CD1c-positive myeloid dendritic cell (primary cell): ENCODE results near the gene LRFN3.
"Not testable (repeated sequence)": the region's sequence is repeated elsewhere in the genome, so short reads cannot be mapped to it uniquely, and the experiment has no call there.

Experiments used
- DNase-seq: peaks from one replicate; pipeline ENCODE4 v3.0.0-alpha.2; 2016; ENCODE audit errors: extremely low spot score

The LRFN3 gene

DNA sequence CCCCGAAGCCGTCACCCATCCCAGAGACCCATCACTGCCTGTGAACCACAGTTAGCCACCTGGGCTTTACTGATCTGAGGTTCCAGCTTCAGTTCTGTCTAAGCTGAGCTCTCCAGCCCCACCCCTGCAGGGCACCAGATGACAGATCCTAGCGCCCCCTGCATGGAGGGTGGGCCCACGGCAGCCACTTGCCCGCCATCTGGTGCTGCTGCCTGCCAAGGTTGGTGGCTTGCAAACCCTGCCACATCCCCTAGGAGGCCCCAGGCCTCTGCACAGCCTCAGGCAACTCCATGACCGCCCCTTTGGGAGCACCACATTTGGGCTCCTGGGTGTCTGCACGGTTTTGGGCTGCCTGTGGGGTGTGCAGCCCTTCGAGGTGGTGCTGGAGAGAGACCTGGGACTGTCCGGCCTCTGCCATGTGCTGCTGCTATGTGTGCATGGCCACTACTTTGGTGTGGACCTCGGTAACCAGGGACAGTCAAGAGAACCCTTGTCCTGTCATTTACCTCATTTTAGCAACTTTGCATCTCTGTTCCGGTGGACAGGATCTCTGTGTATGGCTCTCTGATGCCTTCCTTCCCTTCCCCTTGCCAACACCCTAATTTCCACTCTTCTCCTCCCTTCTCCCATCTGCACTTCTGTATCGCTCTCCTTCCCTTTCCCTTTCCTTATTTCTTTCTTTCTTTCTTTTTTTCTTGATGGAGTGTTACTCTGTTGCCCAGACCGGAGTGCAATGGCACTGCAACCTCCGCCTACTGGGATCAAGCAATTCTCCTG is 41.5 kb downstream of the LRFN3 start:
- DNase-seq = peak; percentile 40

DNA sequence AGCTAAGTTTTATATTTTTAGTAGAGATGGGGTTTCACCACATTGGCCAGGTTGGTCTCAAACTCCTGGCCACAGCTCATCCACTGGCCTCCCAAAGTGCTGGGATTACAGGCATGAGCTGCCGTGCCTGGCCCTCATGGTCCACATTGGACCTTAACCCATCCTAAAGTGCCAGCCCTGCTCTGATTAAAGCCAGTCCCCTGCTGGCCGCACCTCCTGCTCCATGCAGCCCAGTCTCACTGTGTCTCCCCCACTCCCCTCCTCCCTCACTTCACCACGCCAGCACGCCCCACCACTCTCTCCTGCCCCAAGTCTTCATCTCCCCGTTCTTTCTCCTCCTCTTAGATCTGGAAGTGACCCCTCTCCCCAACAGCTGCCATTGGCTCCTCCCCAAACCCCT is 42.1 kb downstream of the LRFN3 start:
- no peak for DNase-seq

DNA sequence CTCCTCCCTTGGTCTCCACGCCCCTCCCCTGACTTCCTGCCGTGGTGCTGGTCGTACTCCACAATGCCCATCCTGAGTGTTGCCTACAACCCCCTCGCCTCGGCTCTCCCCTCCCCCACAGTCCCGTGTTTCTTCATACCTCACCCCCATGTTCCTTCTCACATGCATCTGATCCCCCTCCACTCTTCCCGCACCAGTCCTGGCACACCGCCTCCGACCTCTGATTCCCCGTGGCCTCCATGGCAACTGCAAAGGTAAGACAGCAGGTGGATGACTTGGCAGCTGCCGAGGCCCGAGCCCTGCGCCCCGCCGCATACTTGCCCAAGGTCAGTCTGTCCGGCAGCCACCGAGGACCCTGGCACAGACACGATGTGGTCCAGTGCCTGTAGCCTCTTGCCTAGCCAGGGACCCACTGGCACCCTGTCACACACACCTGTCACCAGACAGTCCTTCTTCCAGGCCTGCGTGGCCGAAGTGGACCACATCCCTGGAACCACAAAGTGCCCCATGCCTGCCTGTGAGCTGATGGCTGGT is 42.7 kb downstream of the LRFN3 start:
- DNase-seq = no peak

DNA sequence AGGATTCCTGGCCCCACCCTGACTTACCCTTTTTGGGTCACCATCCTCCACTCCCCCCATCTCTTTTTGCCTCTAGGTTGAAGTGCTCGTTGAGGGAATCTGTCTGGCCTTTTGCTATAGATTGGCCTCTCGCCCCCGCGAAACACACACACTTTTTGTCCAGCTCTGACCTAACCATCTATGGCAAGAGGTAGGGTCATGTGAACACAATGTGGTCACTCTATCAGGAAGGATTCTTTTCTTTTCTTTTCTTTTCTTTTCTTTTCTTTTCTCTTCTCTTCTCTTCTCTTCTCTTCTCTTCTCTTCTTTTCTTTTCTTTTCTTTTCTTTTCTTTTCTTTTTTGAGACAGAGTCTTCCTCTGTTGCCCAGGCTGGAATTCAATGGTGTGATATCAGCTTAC is 44.8 kb downstream of the LRFN3 start:
- not testable (repeated sequence) for DNase-seq

DNA sequence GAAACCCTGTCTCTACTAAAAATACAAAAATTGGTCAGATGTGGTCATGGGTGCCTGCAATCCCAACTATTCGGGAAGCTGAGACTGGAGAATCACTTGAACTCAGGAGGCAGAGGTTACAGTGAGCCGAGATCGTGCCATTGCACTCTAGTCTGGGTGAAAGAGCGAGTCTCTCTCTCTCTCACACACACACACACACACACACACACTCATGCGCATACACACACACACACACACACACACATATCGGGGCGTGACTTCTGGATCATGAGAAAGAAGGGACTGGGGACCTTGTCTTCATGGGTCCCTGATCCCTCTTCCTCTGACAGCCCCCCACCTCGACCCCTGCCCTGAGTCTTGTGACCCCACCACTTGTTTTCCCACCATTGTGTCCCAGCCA is 47.0 kb downstream of the LRFN3 start:
- no peak for DNase-seq

DNA sequence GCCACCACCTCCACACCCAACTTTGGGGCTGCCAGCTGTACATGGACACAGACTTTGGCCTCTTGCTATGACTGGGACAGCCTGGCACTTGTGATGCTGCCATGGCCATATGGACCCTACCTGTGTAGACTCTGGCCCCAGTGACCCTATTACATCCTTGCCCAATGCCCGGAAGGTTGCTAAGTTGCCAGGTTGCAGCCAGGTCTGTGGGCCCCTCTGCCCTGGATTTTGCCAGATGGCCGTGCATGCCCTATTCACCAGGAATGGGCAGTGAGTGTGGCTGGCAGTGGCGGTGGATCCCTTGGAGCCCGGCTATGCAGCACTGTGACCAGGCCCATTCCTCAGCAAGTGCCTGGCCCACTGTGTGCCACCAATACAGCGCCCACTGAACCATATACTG is 49.9 kb downstream of the LRFN3 start:
- no peak for DNase-seq

DNA sequence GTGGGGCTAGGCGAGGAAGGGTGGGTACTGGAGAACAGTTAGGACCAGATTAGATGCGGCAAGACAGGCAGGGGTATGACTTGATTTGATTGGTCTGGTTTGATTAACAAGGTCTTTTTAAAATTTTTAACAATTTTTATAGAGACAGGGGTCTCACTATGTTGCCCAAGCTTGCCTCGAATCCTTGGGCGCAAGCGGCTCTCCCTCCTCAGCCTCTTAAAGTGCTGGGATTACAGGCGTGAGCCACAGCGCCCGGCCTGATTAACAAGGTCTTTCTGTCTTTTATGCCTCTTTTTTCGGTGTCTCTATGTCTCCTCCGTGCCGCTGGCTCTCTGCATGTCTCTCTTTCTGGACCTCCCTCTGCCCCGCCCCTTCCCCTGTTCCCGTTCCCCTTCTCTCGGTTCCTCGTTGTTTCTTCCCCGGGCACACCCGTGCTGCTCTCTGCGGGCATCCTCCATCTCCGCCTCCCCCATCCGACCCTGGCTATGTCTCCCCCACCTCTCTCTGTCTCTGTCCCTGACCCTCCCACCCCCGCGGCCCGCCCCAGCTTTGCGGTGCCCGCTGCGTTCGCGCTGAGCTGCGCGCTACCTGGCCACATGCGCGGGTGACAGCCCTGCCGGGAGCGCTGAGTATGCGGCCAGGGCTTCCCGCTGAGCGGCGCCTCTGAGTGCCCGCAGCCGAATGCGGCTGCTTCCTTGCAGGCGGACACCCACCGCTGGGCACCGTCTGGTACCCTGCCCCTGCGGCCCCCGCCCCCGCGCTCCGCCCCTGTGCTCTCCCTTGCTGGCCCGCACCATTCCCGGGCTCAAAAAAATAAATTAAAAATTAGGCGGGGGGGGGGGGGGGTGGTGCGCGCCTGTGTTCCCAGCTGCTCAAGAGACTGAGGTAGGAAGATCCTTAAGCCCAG is 50.7 kb downstream of the LRFN3 start:
- DNase-seq = peak; percentile 73

DNA sequence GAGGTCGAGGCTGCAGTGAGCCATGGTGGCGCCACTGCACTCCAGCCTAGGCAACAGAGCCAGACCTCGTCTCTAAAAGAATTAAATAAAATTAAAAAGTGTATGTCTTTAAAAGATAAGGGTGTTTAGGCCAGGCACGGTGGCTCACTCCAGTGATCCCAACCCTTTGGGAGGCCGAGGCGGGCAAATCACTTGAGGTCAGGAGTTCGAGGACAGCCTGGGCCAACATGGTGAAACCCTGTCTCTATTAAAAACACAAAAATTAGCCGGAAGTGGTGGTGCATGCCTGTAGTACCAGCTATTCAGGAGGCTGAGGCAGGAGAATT is 51.4 kb downstream of the LRFN3 start:
- DNase-seq = no peak

DNA sequence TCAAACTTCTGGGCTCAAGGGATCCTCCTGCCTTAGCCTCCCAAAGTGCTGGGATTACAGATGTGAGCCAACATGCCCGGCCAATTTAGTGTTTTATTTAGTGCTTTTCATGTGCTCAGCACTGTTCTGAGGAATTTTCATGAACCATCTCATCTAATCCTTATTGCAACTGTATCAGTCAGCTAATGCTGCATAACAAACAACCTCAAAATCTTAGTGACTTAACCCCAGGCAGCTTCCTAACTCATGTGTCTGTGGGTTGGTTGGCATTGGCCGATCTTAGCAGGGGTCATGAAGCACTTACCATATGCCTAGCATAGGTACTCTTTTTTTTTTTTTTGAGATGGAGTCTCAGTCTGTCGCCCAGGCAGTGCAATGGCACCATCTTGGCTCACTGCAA is 52.6 kb downstream of the LRFN3 start:
- no peak for DNase-seq

DNA sequence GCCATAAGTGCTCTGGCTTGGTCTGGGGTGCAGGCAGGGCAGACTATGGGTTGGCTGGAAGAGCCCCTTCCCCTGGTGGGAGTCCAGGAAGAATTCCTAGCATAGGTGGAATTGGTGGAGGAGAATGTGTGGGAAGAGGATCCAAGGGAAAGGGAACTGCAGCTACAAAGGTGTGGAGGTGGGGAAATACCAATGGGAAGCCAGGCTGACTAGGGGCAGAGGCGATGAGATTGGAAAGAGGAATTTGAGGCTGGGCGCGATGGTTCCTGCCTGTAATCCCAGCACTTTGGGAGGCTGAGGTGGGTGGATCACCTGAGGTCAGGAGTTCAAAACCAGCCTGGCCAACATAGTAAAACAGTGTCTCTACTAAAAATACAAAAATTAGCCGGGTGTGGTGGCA is 54.0 kb downstream of the LRFN3 start:
- DNase-seq = no peak

DNA sequence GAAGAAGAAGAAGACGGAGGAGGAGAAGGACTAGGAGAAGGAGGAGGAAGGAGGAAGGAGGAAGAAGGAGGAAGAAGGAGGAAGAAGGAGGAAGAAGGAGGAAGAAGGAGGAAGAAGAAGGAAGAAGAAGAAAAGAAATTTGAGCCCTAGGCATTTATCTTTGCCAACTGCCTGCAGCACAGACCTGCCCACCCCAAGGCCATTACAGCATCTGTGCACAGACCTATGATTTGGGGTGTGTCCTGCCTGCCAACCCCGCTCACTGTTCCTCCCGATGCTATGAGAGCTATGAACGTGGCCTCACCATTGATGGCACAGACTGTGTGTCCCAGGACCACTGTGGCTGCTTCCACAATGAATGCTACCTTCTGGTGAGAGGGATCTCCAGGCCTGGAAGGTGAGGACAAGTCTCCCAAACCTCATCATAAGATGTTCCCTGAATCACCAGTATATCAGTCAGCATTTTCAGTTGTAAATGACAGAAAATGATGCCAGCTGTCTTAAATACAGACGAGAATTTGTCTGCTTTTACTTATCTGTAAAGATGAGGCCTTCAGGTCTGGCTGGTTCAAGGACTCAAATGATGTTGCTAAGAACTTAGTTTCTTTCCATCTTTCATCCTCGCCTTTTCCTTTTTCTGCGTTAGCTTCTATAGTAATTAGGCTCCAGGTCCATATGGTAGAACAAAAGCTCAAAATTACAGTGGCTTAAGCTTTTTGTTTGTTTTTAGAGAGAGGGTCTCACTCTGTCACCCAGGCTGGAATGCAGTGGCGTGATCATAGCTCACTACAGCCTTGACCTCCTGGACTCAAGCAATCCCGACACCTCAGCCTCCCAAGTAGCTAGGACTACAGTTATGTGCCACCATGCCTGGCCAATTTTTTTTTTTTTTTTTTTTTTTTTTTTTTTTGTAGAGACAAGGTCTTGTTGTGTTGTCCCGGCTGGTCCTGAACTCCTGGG is 54.9 kb downstream of the LRFN3 start:
- DNase-seq = no peak

DNA sequence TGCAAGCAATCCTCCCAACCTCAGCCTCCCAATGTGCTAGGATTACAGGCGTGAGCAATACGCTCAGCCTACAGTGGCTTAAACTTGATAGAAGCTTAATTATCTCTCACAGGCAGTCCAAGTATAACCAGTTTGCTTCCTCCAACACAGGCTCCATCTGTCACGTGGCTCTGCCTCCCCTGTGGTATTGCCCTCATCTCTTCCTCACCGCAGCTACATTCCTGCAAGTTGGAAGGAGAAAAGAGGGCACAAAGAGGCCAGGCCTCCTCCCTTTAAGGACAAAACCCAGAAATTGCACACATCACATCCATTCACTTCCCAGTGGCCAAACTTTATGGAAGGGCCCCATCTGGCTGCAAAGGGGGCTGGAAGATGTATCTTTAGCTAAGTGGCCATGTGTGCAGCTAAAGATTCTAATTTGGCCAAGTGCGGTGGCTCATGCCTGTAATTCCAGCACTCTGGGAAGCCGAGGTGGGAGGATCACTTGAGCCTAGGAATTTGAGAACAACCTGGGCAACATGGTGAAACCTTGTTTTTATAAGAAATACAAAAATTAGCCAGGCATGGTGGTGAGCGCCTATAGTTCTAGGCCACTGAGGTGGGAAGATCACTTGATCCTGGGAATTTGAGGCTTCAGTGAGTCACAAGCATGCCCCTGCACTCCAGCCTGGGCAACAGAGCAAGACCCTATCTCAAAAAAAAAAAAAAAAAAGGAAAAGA is 55.7 kb downstream of the LRFN3 start:
- no peak for DNase-seq

DNA sequence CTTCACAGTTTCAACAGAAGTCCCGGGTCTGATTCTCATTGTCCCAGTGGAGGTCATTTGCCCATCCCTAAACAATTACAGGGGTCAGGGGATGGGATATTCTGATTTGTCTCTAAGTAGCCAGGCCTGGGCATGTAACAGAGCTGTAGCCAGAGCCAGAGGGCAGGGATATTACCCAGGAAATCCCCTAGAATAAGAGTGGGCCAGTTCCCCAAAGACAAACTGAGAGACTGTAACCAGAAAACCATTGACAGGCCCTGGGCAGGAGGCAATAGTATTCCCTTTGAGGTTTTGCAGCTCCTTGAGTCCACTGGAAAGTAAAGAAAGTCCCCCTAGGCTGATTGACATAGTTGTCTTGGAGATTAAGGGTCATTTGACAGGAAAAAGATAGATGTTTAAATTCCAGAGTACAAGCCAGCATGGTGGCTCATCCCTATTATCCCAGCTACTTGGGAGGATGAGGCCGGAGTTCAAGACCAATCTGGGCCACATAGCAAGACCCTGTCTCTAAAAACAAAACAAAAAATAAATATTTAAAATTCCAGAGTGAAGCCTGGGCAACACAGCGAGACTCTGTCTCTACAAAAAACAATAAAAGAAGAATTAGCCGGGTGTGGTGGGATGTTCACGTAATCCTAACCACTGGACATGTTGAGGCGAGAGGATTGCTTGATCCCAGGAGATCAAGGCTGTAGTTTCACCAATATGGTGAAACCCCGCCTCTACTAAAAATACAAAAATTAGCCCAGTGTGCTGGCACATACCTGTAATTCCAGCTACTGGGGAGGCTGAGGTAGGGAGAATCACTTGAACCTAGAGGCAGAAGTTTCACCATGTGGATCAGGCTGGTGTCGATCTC is 57.0 kb downstream of the LRFN3 start:
- DNase-seq = no peak

DNA sequence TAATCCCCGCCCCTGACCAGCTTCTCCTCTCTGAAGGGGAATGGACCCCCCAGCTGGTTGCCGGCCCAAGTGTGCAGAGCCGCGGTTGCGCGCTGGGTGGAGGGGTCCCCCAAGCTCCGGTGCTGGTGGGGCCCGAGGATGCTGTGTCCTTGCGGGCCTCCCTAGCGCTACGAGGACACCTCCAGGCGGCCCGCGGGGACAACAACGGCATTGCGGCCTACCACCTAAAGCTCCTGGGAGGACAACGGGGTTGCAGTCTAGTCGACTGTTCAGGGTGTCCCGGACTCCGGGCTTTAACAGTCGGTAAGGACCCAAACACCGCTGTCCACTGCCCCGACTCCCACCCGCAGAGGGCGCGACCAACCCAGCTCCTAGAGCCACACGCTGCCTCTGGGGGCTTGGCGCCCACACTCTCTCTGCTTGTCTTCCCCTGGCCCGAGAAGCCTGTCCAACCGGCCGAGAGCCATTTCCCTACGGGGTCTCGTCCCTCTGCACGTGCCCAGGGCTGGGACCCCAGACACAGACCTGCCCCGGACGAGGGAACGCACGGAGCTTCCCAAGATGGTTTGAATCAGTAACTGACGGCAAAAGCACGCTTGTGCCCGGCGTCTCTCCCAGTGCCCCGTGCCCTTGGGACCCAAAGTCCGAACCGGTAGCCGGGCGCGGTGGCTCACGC is 57.9 kb downstream of the LRFN3 start:
- no peak for DNase-seq
